WTC11 (cell line): Measurements from ENCODE around the gene PCDH9.

Source experiments
- ARID4B ChIP-seq: sonication (generic); formaldehyde crosslinking; IDR thresholded peaks from 2 replicates; pipeline ENCODE4 v1.8.0; 2023; ENCODE audit warnings: missing genetic modification reagents, mild to moderate bottlenecking, borderline replicate concordance
- ATF1 ChIP-seq: sonication (generic); formaldehyde crosslinking; IDR thresholded peaks from 2 replicates; pipeline ENCODE4 v1.8.1; 2023; ENCODE audit warnings: mild to moderate bottlenecking, moderate library complexity, missing genetic modification reagents
- ATF2 ChIP-seq: sonication (generic); formaldehyde crosslinking; IDR thresholded peaks from 2 replicates; pipeline ENCODE4 v1.8.1; 2022; ENCODE audit warnings: low read depth, missing genetic modification reagents, borderline replicate concordance
- ATF6 ChIP-seq: sonication (generic); formaldehyde crosslinking; IDR thresholded peaks from 2 replicates; pipeline ENCODE4 v1.8.1; 2023; ENCODE audit warnings: mild to moderate bottlenecking, missing genetic modification reagents
- CTCF ChIP-seq: fragments of 200-600 bp; IDR thresholded peaks from 2 replicates; pipeline ENCODE4 v1.8.0; 2022; ENCODE audit warnings: antibody characterized with exemption
- ETV6 ChIP-seq: sonication (generic); formaldehyde crosslinking; IDR thresholded peaks from 2 replicates; pipeline ENCODE4 v1.8.1; 2022; ENCODE audit warnings: mild to moderate bottlenecking, missing genetic modification reagents
- IRF2 ChIP-seq: sonication (generic); formaldehyde crosslinking; IDR thresholded peaks from 2 replicates; pipeline ENCODE4 v1.8.0; 2022; ENCODE audit warnings: low read depth, missing genetic modification reagents, borderline replicate concordance
- NFE2L1 ChIP-seq: sonication (generic); formaldehyde crosslinking; IDR thresholded peaks from 2 replicates; pipeline ENCODE4 v1.8.1; 2023; ENCODE audit warnings: missing genetic modification reagents
- PRDM15 ChIP-seq: sonication (generic); formaldehyde crosslinking; IDR thresholded peaks from 2 replicates; pipeline ENCODE4 v1.8.0; 2022; ENCODE audit warnings: missing genetic modification reagents
- SP1 ChIP-seq: sonication (generic); formaldehyde crosslinking; conservative IDR thresholded peaks from 2 replicates; pipeline ENCODE4 v1.8.1; 2022; ENCODE audit warnings: missing genetic modification reagents
- TCF7 ChIP-seq: sonication (generic); formaldehyde crosslinking; IDR thresholded peaks from 2 replicates; pipeline ENCODE4 v1.8.0; 2022; ENCODE audit warnings: mild to moderate bottlenecking, low read depth, missing genetic modification reagents, moderate library complexity
- ZNF423 ChIP-seq: fragments of 250-450 bp; sonication (Bioruptor Pico); IDR thresholded peaks from 2 replicates; pipeline ENCODE4 v2.1.2; 2022; ENCODE audit warnings: mild to moderate bottlenecking, moderate library complexity

GRCh38 chr13:67101730-67102467, 128.2 kb downstream of the PCDH9 start:
- TF ChIP-seq CTCF (no peak), PRDM15 (CRISPR knock-in tag) (no peak), SP1 (CRISPR knock-in tag) (no peak), ZNF423 (no peak), NFE2L1 (CRISPR knock-in tag) (no peak), TCF7 (no peak), ETV6 (CRISPR knock-in tag) (no peak), ARID4B (CRISPR knock-in tag) (no peak), ATF6 (CRISPR knock-in tag) (no peak), IRF2 (CRISPR knock-in tag) (no peak), ATF1 (no peak), ATF2 (CRISPR knock-in tag) (no peak)
